ENCODE measurements around the gene GLS. TPM values are rescaled to one million over a fixed set of nuclear protein-coding genes. Genes with fewer than 3 reads are reported as not detected.
A peak's percentile ranks its signal among the peaks of the same experiment; 100 is the strongest.
"Not testable (repeated sequence)": the region's sequence is repeated elsewhere in the genome, so short reads cannot be mapped to it uniquely, and the experiment has no call there.

GLS gene
- total RNA-seq, 2 donors from 2014 or later: 86.0 to 102 TPM

DNA sequence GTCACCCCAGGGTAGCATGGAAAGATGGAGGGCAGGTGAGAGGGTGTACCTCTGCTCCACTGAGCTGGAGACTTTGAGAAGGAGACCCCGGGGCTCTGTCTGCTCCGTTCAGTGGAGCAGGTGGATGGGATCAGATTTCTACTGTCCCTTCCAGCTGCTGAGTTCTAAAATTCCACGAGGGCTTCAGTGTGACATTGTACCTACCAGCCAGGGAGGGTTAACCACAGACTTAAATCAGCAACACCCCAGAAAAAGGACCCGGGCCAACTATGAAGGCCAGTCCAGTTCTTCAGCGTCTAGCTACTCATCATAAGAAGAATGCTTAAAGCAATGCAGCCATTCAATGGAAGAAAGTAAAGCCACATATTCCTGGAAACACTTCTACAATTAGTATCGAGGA is 109.5 kb downstream of the GLS start:
- H3K4me3 ChIP-seq: no peak overlapping the region
- no peak for ATAC-seq
- H3K36me3 ChIP-seq (replicated peaks in 1 of 2; ENCODE audit: insufficient read depth in 1 of 2, low read depth in 2 of 2): peaks cover 16 to 62% of the 10 kb centered on the region in 2 donors
- intact Hi-C loops (cut with DNase I): no loop called here
- no peaks in the 10 kb centered on the region for H3K4me1 ChIP-seq
- TF ChIP-seq POLR2A (IDR thresholded peaks at IDR 0.05): no peak
- TF ChIP-seq, protein P1, sequence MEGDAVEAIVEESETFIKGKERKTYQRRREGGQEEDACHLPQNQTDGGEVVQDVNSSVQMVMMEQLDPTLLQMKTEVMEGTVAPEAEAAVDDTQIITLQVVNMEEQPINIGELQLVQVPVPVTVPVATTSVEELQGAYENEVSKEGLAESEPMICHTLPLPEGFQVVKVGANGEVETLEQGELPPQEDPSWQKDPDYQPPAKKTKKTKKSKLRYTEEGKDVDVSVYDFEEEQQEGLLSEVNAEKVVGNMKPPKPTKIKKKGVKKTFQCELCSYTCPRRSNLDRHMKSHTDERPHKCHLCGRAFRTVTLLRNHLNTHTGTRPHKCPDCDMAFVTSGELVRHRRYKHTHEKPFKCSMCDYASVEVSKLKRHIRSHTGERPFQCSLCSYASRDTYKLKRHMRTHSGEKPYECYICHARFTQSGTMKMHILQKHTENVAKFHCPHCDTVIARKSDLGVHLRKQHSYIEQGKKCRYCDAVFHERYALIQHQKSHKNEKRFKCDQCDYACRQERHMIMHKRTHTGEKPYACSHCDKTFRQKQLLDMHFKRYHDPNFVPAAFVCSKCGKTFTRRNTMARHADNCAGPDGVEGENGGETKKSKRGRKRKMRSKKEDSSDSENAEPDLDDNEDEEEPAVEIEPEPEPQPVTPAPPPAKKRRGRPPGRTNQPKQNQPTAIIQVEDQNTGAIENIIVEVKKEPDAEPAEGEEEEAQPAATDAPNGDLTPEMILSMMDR (IDR thresholded peaks at IDR 0.05): no peak
- WGBS, 2 donors: 91 to 93% methylated on average over 6 of the region's 6 CpGs
- no peaks in the 10 kb centered on the region for H3K27me3 ChIP-seq
- no peak overlapping the region for H3K27ac ChIP-seq
- no peak for DNase-seq
- H3K9me3 ChIP-seq: no peaks in the 10 kb centered on the region

DNA sequence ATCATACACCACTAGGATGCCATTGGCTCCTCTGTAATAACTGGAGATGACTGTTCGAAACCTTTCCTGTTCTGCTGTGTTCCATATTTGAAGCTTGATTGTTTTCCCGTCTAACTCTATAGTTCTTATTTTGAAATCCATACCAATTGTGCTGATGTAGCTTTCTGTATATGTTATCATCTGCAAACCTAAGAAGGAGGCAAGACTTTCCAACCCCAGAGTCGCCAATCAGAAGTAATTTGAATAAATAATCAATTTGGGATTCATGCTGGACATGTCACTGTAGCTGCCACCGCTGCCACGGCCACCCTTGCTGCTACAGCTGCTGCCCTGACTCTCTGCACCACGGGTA is 112.6 kb downstream of the GLS start:
- Histone ChIP-seq H3K36me3 (replicated peaks in 1 of 2; ENCODE audit: insufficient read depth in 1 of 2, low read depth in 2 of 2) (peaks cover 16 to 56% of the 10 kb centered on the region in 2 donors), H3K4me3 (no peak overlapping the region), H3K9me3 (no peaks in the 10 kb centered on the region), H3K27me3 (no peaks in the 10 kb centered on the region), H3K27ac (no peak overlapping the region), H3K4me1 (no peaks in the 10 kb centered on the region)
- ATAC-seq (no peak), DNase-seq (no peak)
- 91 to 93% methylated on average over 6 of the region's 6 CpGs for WGBS, 2 donors
- TF ChIP-seq POLR2A (IDR thresholded peaks at IDR 0.05): no peak
- TF ChIP-seq, protein P1 (IDR thresholded peaks at IDR 0.05): no peak
- intact Hi-C loops (cut with DNase I): no loop called here

DNA sequence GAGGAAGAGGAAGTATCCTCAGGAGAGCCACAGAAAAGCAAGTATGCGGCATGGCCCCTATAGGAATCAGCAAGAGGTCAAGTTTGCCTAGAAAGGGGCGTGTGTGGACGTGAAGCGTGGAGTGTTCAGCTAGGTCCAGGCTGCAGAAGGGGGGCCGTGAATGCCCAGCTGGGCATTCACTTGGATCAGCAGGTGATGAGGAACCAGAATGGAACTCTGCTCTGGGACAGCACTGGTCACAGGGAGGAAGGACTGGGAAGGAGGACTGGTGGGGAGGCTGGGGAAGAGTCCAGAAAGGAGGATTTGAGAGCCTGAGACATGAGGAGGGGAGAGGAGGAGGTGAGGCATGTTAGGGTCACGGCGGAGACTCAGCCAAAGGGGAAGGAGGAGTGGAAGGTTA is 113.5 kb downstream of the GLS start:
- H3K4me1 ChIP-seq: no peaks in the 10 kb centered on the region
- H3K36me3 ChIP-seq (replicated peaks in 1 of 2; ENCODE audit: insufficient read depth in 1 of 2, low read depth in 2 of 2): peaks cover 16 to 61% of the 10 kb centered on the region in 2 donors
- intact Hi-C loops (cut with DNase I): no loop called here
- 88 to 96% methylated on average over 7 of the region's 7 CpGs for WGBS, 2 donors
- no peak for ATAC-seq
- no peak overlapping the region for H3K4me3 ChIP-seq
- no peak for DNase-seq
- no peaks in the 10 kb centered on the region for H3K9me3 ChIP-seq
- H3K27ac ChIP-seq: no peak overlapping the region
- no peak for TF ChIP-seq POLR2A (IDR thresholded peaks at IDR 0.05)
- TF ChIP-seq, protein P1 (IDR thresholded peaks at IDR 0.05): no peak
- H3K27me3 ChIP-seq: no peaks in the 10 kb centered on the region

DNA sequence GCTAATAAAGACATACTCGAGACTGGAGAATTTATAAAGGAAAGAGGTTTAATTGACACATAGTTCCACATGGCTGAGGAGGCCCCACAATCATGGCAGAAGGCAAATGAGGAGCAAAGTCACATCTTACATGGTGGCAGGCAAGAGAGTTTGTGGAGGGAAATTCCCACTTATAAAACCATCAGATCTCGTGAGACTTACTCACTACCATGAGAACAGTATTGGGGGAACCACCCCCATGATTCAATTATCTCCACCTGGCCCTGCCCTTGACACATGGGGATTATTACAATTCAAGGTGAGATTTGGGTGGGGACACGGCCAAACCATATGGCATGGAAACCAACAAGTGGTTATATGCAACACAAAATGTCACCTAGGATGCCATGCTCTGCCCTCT is 114.7 kb downstream of the GLS start:
- intact Hi-C loops (cut with DNase I); H3K4me1 ChIP-seq; H3K27ac ChIP-seq; DNase-seq; H3K27me3 ChIP-seq; ATAC-seq; H3K9me3 ChIP-seq; H3K4me3 ChIP-seq: not testable (repeated sequence)
- H3K36me3 ChIP-seq (replicated peaks in 1 of 2; ENCODE audit: insufficient read depth in 1 of 2, low read depth in 2 of 2): peaks cover 12 to 54% of the 10 kb centered on the region in 2 donors
- 81 to 93% methylated on average over 3 of the region's 3 CpGs for WGBS, 2 donors

DNA sequence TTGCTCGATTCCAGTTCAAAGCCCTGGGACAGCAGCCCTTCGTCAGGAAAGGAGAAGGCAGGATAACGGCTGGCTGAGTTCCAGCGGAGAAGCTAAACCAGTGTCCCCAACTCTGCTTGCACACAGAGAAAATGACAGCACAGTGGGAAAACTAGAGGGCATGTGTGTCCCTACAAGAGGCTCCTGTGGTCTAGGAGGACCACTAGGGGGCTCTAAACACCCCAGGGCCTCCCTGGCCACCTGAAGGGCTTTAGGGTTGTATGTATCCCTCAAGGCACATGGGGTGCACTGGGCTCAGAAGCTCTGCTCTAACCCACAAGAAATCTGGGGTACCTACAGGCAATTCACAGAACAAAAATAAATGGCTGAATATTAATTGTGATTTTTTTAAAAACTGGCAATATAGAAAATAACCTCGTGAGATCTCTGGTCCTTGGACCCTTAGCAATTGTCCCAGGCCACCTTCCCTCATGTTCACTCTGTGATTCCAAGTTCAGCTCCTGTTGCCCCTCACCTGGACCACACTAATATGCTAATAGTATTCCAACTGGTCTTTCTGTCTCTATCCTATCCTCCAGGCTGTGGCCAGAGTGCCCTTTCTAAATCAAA is 115.8 kb downstream of the GLS start:
- Histone ChIP-seq H3K4me1 (peaks cover 5% of the 10 kb centered on the region), H3K4me3 (no peak overlapping the region), H3K36me3 (replicated peaks in 1 of 2; ENCODE audit: insufficient read depth in 1 of 2, low read depth in 2 of 2) (peaks cover 8 to 44% of the 10 kb centered on the region in 2 donors), H3K9me3 (no peaks in the 10 kb centered on the region), H3K27me3 (no peaks in the 10 kb centered on the region), H3K27ac (no peak overlapping the region)
- DNase-seq (peak; percentile 18 to 51 (median 34)), ATAC-seq (peak; percentile 47)
- TF ChIP-seq POLR2A (IDR thresholded peaks at IDR 0.05): no peak
- TF ChIP-seq, protein P1 (IDR thresholded peaks at IDR 0.05): peak in 6 of 7 experiments; percentile 27 to 58 (median 44)
- 83 to 91% methylated on average over 5 of the region's 5 CpGs for WGBS, 2 donors
- intact Hi-C loops (cut with DNase I): no loop called here

All from body of pancreas (tissue), 4 donors.